Fibroblast of skin of right biceps (primary cell): Measurements from ENCODE around the gene RAB37.

Experiments used
- DNase-seq: peaks from one replicate; pipeline ENCODE4 v3.0.0-alpha.2; 2013

Gene RAB37

GRCh38 chr17:74746922-74747321 lies 9.9 kb downstream of the RAB37 start:
- no peak for DNase-seq

GRCh38 chr17:74748279-74748528 lies 11.1 kb downstream of the RAB37 start:
- no peak for DNase-seq

- peak; percentile 89 for DNase-seq
These were observed 11.6 kb downstream of the RAB37 start, which contains the start of gene NHERF1 for GRCh38 chr17:74748529-74749278. Gene NHERF1 (plus strand): TSS chr17:74748628. CDS start chr17:74748847, 219 bp downstream.

- DNase-seq: peak; percentile 23
These were observed 12.4 kb downstream of the RAB37 start for GRCh38 chr17:74749279-74750038.

- no peak for DNase-seq
These were observed 12.9 kb downstream of the RAB37 start for GRCh38 chr17:74750039-74750326.

GRCh38 chr17:74750327-74751069 lies 13.4 kb downstream of the RAB37 start:
- DNase-seq: no peak

GRCh38 chr17:74752415-74752814 lies 15.4 kb downstream of the RAB37 start:
- no peak for DNase-seq

- no peak for DNase-seq
These were observed 15.9 kb downstream of the RAB37 start for GRCh38 chr17:74752822-74753401.

- DNase-seq: no peak
These were observed 17.8 kb downstream of the RAB37 start for GRCh38 chr17:74754832-74755231.

- DNase-seq: no peak
These were observed 18.5 kb downstream of the RAB37 start for GRCh38 chr17:74755533-74755932.

- DNase-seq: no peak
These were observed 19.8 kb downstream of the RAB37 start for GRCh38 chr17:74756891-74757290.

- DNase-seq: no peak
These were observed 20.4 kb downstream of the RAB37 start for GRCh38 chr17:74757502-74757901.

GRCh38 chr17:74757931-74758847 lies 21.1 kb downstream of the RAB37 start:
- DNase-seq: no peak

GRCh38 chr17:74758848-74759168 lies 21.8 kb downstream of the RAB37 start:
- DNase-seq: no peak

GRCh38 chr17:74759243-74759801 lies 22.3 kb downstream of the RAB37 start:
- no peak for DNase-seq

GRCh38 chr17:74759941-74760340 lies 22.9 kb downstream of the RAB37 start:
- DNase-seq: no peak

GRCh38 chr17:74760404-74761105 lies 23.5 kb downstream of the RAB37 start:
- no peak for DNase-seq

GRCh38 chr17:74761419-74761818 lies 24.4 kb downstream of the RAB37 start:
- DNase-seq: no peak

- DNase-seq: no peak
These were observed 24.9 kb downstream of the RAB37 start for GRCh38 chr17:74761931-74762330.

- DNase-seq: no peak
These were observed 26.7 kb downstream of the RAB37 start for GRCh38 chr17:74763565-74764387.

- no peak for DNase-seq
These were observed 27.8 kb downstream of the RAB37 start for GRCh38 chr17:74764751-74765286.
